Lung (tissue), 12 donors: ENCODE data around the gene PRKCB. TPM values are rescaled to one million over a fixed set of nuclear protein-coding genes. Genes with fewer than 3 reads are reported as not detected.

Source experiments
- ATAC-seq: fragments of 200-7000 bp; cut with Tn5 transposase; one replicate; pipeline ENCODE4 v1.9.1; 2020; ENCODE audit warnings: moderate number of reproducible peaks; ENCODE audit not compliant: insufficient read depth, low FRiP score
- DNase-seq, 3 donors: peaks; one replicate each; pipeline ENCODE4 v3.0.0-alpha.2; 2013 to 2017
- H3K27ac ChIP-seq, 2 donors: one replicate each; pipeline ENCODE4 v1.5.1; 2013; ENCODE audit warnings: mild to moderate bottlenecking in 2 of 2, moderate library complexity in 2 of 2, control low read depth in 1 of 2, inconsistent platforms in 1 of 2, low read depth in 1 of 2, low read length in 1 of 2
- H3K27me3 ChIP-seq, 3 donors: one replicate each; pipeline ENCODE4 v1.5.1; 2013; ENCODE audit warnings: low read length in 2 of 3; ENCODE audit not compliant: control insufficient read depth in 3 of 3, insufficient read depth in 3 of 3
- H3K36me3 ChIP-seq, 4 donors: one replicate each; pipeline ENCODE4 v1.5.1; 2013; ENCODE audit warnings: low read length in 4 of 4, mild to moderate bottlenecking in 1 of 4, moderate library complexity in 1 of 4; ENCODE audit not compliant: control insufficient read depth in 4 of 4, insufficient read depth in 4 of 4
- H3K4me1 ChIP-seq, 5 donors: one replicate each; pipeline ENCODE4 v1.5.1; 2013; ENCODE audit warnings: low read length in 5 of 5, mild to moderate bottlenecking in 2 of 5, moderate library complexity in 1 of 5; ENCODE audit not compliant: control insufficient read depth in 5 of 5, insufficient read depth in 5 of 5
- H3K4me3 ChIP-seq: one replicate; pipeline ENCODE4 v1.5.1; 2013; ENCODE audit warnings: mild to moderate bottlenecking, control low read depth, moderate library complexity
- H3K9ac ChIP-seq, 2 donors: one replicate each; pipeline ENCODE4 v1.5.1; 2013; ENCODE audit warnings: low read length in 2 of 2, control low read depth in 1 of 2; ENCODE audit not compliant: insufficient read depth in 1 of 2
- H3K9me3 ChIP-seq, 4 donors: one replicate each; pipeline ENCODE4 v1.5.1; 2013; ENCODE audit warnings: low read length in 3 of 4, mild to moderate bottlenecking in 1 of 4, moderate library complexity in 1 of 4; ENCODE audit not compliant: control insufficient read depth in 4 of 4, insufficient read depth in 3 of 4
- WGBS, 2 donors: extraction: QIAGEN DNeasy Blood & Tissue Kit; methylation state at CpG; one replicate each; pipeline ENCODE4 v1.1.7; 2013; 5-methylcytosine and 5-hydroxymethylcytosine counted together
- polyA plus RNA-seq, 2 donors: library from polyadenylated mRNA; stranded (reverse); fragments of 200-250 nt; gene quantifications; one replicate each; pipeline ENCODE4 v1.2.1, GENCODE V29; 2013
- total RNA-seq, 2 donors: library from RNA; depleted of rRNA in 1 of 2; stranded (reverse); fragments of >200 nt in 1 of 2; gene quantifications; one replicate each; pipeline ENCODE4 v1.2.1, GENCODE V29; 2014 to 2021
- TF ChIP-seq, protein P1 (sequence below): IDR thresholded peaks from 2 replicates; pipeline ENCODE4 v1.5.1; 2012; ENCODE audit warnings: mild to moderate bottlenecking; ENCODE audit errors: control extremely low read depth, extremely low read depth
- donor health status: control.
- donor health status: control.
- donor health status: Bipolar disorder and iron deficiency.
- donor health status: healthy.
- donor health status: DM: yes; HTN: yes; CAD: no.

The PRKCB gene
- total and polyA plus RNA-seq, 4 donors, result 2.5 to 46.4 (median 21.8) TPM

DNA sequence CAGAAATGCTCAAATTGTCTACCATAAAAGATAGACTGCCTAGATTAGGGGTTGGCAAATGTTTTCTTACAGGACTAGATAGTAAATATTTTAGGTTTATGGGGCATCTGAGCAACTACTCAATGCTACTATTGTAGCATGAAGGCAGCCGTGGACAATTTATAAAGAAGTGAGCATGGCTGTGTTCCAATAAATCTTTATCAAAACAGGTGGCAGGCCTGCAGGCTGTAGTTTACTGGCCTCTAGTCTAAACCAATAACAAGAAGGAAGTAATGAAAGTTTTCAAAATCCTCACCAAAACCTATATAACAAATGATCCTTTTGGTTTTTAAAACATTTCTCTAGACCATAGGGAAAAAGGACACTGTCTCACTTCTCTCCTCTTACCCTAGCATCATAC, 105.2 kb downstream of the PRKCB start:
- Histone ChIP-seq H3K27ac (no peak overlapping the region), H3K36me3 (no peaks in the 10 kb centered on the region), H3K9me3 (peaks cover 0 to 3% (median 0%) of the 10 kb centered on the region in 4 donors), H3K4me3 (no peak overlapping the region), H3K27me3 (no peaks in the 10 kb centered on the region), H3K4me1 (peaks cover 0 to 2% (median 0%) of the 10 kb centered on the region in 5 donors), H3K9ac (no peak overlapping the region)
- 58 to 64% methylated on average over 1 of the region's 1 CpG for WGBS, 2 donors
- no peak for ATAC-seq
- TF ChIP-seq, protein P1, sequence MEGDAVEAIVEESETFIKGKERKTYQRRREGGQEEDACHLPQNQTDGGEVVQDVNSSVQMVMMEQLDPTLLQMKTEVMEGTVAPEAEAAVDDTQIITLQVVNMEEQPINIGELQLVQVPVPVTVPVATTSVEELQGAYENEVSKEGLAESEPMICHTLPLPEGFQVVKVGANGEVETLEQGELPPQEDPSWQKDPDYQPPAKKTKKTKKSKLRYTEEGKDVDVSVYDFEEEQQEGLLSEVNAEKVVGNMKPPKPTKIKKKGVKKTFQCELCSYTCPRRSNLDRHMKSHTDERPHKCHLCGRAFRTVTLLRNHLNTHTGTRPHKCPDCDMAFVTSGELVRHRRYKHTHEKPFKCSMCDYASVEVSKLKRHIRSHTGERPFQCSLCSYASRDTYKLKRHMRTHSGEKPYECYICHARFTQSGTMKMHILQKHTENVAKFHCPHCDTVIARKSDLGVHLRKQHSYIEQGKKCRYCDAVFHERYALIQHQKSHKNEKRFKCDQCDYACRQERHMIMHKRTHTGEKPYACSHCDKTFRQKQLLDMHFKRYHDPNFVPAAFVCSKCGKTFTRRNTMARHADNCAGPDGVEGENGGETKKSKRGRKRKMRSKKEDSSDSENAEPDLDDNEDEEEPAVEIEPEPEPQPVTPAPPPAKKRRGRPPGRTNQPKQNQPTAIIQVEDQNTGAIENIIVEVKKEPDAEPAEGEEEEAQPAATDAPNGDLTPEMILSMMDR, result no peak
- no peak for DNase-seq

DNA sequence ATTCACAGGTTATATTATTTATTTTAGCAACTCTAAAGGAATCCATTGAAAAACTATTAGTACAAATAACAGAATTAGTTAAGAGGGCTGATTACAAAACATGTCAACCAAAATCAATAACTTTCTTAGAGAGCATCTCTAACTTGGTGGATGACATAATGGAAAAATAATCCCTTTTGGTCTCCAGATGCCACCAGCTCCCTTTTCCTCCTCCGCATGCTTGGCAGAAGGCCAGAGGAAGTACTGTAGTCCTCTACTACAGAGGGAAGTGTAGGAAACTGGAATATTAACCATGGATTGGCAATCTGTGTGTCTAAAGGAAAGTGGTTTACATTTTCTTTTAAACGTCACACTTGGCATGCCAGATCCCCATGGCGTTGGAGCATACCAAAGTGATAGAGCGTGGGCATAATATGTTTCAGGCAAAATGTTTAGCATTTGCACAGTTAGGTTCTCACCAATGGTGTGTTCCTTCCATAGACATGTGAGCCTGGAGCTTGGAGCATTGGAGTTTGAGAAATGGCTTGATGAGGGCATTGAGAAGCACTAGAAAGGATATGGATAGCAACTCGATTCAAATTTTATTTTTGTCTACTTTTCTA, 106.3 kb downstream of the PRKCB start:
- Histone ChIP-seq H3K27me3 (no peaks in the 10 kb centered on the region), H3K4me1 (peaks cover 0 to 2% (median 0%) of the 10 kb centered on the region in 5 donors), H3K4me3 (no peak overlapping the region), H3K9ac (no peak overlapping the region), H3K9me3 (peaks cover 0 to 3% (median 0%) of the 10 kb centered on the region in 4 donors), H3K36me3 (no peaks in the 10 kb centered on the region), H3K27ac (no peak overlapping the region)
- ATAC-seq, result no peak
- peak; percentile 46 to 57 (median 55) for DNase-seq
- WGBS, 2 donors, result 64 to 78% methylated on average over 5 of the region's 5 CpGs
- TF ChIP-seq, protein P1, result no peak

DNA sequence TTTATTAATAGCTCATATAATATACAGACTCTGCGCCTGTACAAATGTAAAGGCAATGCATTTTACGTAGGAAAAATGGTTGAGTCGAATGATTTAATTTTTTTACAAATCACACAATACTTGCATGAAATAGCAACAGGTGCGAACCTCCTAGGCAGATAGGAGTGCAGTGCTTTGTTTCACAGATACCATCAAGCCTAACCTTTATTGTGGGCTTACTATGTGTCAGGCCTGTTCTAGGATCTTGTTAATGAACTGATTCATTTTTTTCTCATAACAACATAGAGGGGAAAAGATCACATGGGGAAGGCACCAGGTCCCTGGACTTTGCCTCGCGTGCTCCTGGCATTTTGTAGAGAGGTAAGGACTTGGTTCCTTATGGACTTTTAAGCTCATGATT, 107.8 kb downstream of the PRKCB start:
- WGBS, 2 donors, result 81 to 97% methylated on average over 6 of the region's 6 CpGs
- no peaks in the 10 kb centered on the region for H3K27me3 ChIP-seq
- H3K9ac ChIP-seq, result no peak overlapping the region
- peaks cover 0 to 2% (median 0%) of the 10 kb centered on the region in 5 donors for H3K4me1 ChIP-seq
- H3K36me3 ChIP-seq, result no peaks in the 10 kb centered on the region
- ATAC-seq (no peak), DNase-seq (no peak)
- no peak overlapping the region for H3K27ac ChIP-seq
- TF ChIP-seq, protein P1, result no peak
- H3K4me3 ChIP-seq, result no peak overlapping the region
- H3K9me3 ChIP-seq, result peaks cover 0 to 3% (median under 1%) of the 10 kb centered on the region in 4 donors

DNA sequence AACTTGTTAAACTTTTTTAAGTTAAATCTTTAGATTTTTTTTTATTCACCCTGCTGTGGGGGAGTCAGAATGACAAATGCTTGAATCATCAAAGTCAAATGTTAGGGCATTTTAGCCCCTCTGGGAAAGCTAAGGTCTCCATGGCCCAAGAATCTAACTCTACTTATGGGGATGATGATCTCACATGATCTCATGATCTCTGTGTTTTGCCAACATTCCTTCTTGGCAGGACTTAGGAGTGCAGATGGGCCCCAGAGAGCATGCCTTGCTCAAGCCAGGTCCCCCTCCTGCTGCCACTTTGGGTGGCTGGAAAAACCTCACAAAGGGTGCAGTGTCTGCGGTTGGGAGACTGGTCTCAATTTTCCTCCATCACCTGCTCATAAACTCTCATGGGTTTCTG, 108.6 kb downstream of the PRKCB start:
- TF ChIP-seq, protein P1, result no peak
- ATAC-seq, result no peak
- H3K4me1 ChIP-seq, result peaks cover 0 to 2% (median 0%) of the 10 kb centered on the region in 5 donors
- H3K9me3 ChIP-seq, result peaks cover 0 to 3% (median under 1%) of the 10 kb centered on the region in 4 donors
- H3K27ac ChIP-seq, result no peak overlapping the region
- no peaks in the 10 kb centered on the region for H3K36me3 ChIP-seq
- DNase-seq, result no peak
- no peak overlapping the region for H3K4me3 ChIP-seq
- H3K27me3 ChIP-seq, result no peaks in the 10 kb centered on the region
- WGBS, 2 donors, result 86 to 91% methylated on average over 1 of the region's 1 CpG
- H3K9ac ChIP-seq, result no peak overlapping the region
